H1 (cell line): ENCODE measurements around the gene ACAD11. TPM values are rescaled to one million over a fixed set of nuclear protein-coding genes. Genes with fewer than 3 reads are reported as not detected.

Experiments used
- CBX5 ChIP-seq: fragments of 300-800, 300-1000 bp; sonication (generic); IDR thresholded peaks from 2 replicates; pipeline ENCODE4 v1.7.1; 2016; ENCODE audit warnings: antibody characterized with exemption, low read length, low read depth
- CHD7 ChIP-seq: fragments of 300-600 bp; sonication (generic); IDR thresholded peaks from 2 replicates; pipeline ENCODE4 v1.7.1; 2012; ENCODE audit warnings: low read length, moderate library complexity, mild to moderate bottlenecking, inconsistent platforms; ENCODE audit not compliant: insufficient replicate concordance
- FOSL1 ChIP-seq: IDR thresholded peaks from 2 replicates; pipeline ENCODE4 v1.6.1; 2011; ENCODE audit warnings: mild to moderate bottlenecking, low read depth, low read length, moderate library complexity; ENCODE audit not compliant: insufficient read depth
- RFX5 ChIP-seq: IDR thresholded peaks from 2 replicates; pipeline ENCODE4 v1.6.1; 2011; ENCODE audit warnings: low read depth, low read length, improper control_type of control experiment, borderline replicate concordance
- SIX5 ChIP-seq: IDR thresholded peaks from 2 replicates; pipeline ENCODE4 v1.6.1; 2011; ENCODE audit warnings: mild to moderate bottlenecking, low read depth, low read length
- SP4 ChIP-seq: IDR thresholded peaks from 2 replicates; pipeline ENCODE4 v1.6.1; 2012; ENCODE audit warnings: low read length, inconsistent platforms
- polyA plus RNA-seq, 7 experiments: library from polyadenylated mRNA; depleted of rRNA in 3 of 7; stranded (reverse) in 5 of 7; unstranded in 2 of 7; fragments of >200 nt in 5 of 7; fragments of 200-250 nt in 2 of 7; gene quantifications; 1 replicate in 5 of 7; 2 replicates in 1 of 7; 4 replicates in 1 of 7; pipeline versions ENCODE4 v1.2.1 to v1.2.3, GENCODE V29; 2011 to 2013; ENCODE audit warnings: missing spikeins in 2 of 7, mixed read lengths in 2 of 7
- total RNA-seq: library from RNA; stranded (reverse); fragmentation: NEBNext Ultra II Directional; extraction: Animal tissue kit (Norgen Biotek cat#: 25700); gene quantifications from 2 replicates; pipeline ENCODE4 v1.2.1, GENCODE V29; 2021

Gene ACAD11
- total and polyA plus RNA-seq, 2 of the 8 experiments (the other 6 are each of a cell fraction or from before 2014, with no cell fraction given) = 5.5 to 11.0 TPM

DNA sequence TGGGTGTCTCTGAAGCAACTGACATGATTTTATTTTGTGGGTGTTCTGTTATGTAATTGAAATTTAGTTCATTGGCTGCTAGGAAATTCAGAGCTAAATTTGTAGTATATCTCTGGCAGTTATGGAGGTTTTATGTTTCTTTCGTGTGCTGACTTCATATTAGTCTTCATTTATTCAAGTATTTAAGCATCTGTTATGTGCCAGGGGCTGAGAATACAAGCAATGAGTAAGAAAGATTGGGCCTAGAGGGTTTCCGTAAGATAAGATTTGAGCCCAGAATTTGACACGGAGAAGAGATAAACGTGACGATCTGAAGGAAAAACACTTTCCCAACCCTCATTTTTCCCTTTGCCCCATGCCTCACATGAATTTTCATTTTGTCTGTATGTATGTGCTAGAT, 137.7 kb downstream of the ACAD11 start (continued):
- TF ChIP-seq FOSL1 = no peak
- TF ChIP-seq CBX5 = no peak
- no peak for TF ChIP-seq SIX5
- no peak for TF ChIP-seq SP4
- TF ChIP-seq CHD7 = no peak
- TF ChIP-seq RFX5 = no peak
